ENCODE data around the gene NEU3.
"Not testable (repeated sequence)": the region's sequence is repeated elsewhere in the genome, so short reads cannot be mapped to it uniquely, and the experiment has no call there.

NEU3 gene

GRCh38 chr11:74984730-74985129 is 4.0 kb upstream of the NEU3 start:
- DNase-seq: no peak

- DNase-seq: no peak
Measured at GRCh38 chr11:74989260-74989638, 516 bp downstream of the NEU3 start.

- DNase-seq: not testable (repeated sequence)
Measured at GRCh38 chr11:74990150-74990549, 1.4 kb downstream of the NEU3 start.

- DNase-seq: no peak
Measured at GRCh38 chr11:74990941-74991340, 2.2 kb downstream of the NEU3 start.

- no peak for DNase-seq
Measured at GRCh38 chr11:74992852-74993251, 4.1 kb downstream of the NEU3 start.

- DNase-seq: no peak
Measured at GRCh38 chr11:75000975-75001354, 12.2 kb downstream of the NEU3 start.

GRCh38 chr11:75001686-75002085 is 13.0 kb downstream of the NEU3 start:
- no peak for DNase-seq

- no peak for DNase-seq
Measured at GRCh38 chr11:75002516-75002915, 13.8 kb downstream of the NEU3 start.

GRCh38 chr11:75004215-75004614 is 15.5 kb downstream of the NEU3 start:
- DNase-seq: no peak

GRCh38 chr11:75011357-75011756 is 22.6 kb downstream of the NEU3 start:
- DNase-seq: no peak

- no peak for DNase-seq
Measured at GRCh38 chr11:75011872-75012271, 23.1 kb downstream of the NEU3 start.

GRCh38 chr11:75013051-75013450 is 24.3 kb downstream of the NEU3 start:
- DNase-seq: no peak

GRCh38 chr11:75014129-75014528 is 25.4 kb downstream of the NEU3 start:
- DNase-seq: no peak

- DNase-seq: not testable (repeated sequence)
Measured at GRCh38 chr11:75019200-75019599, 30.5 kb downstream of the NEU3 start.

GRCh38 chr11:75020328-75020727 is 31.6 kb downstream of the NEU3 start:
- DNase-seq: not testable (repeated sequence)

GRCh38 chr11:75022296-75022695 is 33.6 kb downstream of the NEU3 start:
- no peak for DNase-seq

GRCh38 chr11:75022759-75023396 is 34.1 kb downstream of the NEU3 start:
- DNase-seq: peak; percentile 44

- no peak for DNase-seq
Measured at GRCh38 chr11:75023446-75024067, 34.8 kb downstream of the NEU3 start.

- DNase-seq: no peak
Measured at GRCh38 chr11:75024068-75024449, 35.3 kb downstream of the NEU3 start.

GRCh38 chr11:75024764-75025211 is 36.1 kb downstream of the NEU3 start:
- DNase-seq: no peak

- DNase-seq: no peak
Measured at GRCh38 chr11:75025561-75025960, 36.8 kb downstream of the NEU3 start.

GRCh38 chr11:75028321-75028720 is 39.6 kb downstream of the NEU3 start:
- DNase-seq: no peak

GRCh38 chr11:75028724-75029123 is 40.0 kb downstream of the NEU3 start:
- DNase-seq: no peak

GRCh38 chr11:75029836-75030631 is 41.3 kb downstream of the NEU3 start:
- DNase-seq: no peak
